ENCODE measurements around the gene NPPA. TPM values are rescaled to one million over a fixed set of nuclear protein-coding genes. Genes with fewer than 3 reads are reported as not detected.

NPPA gene
- total RNA-seq, 1 donor from 2014 or later, result not detected

DNA sequence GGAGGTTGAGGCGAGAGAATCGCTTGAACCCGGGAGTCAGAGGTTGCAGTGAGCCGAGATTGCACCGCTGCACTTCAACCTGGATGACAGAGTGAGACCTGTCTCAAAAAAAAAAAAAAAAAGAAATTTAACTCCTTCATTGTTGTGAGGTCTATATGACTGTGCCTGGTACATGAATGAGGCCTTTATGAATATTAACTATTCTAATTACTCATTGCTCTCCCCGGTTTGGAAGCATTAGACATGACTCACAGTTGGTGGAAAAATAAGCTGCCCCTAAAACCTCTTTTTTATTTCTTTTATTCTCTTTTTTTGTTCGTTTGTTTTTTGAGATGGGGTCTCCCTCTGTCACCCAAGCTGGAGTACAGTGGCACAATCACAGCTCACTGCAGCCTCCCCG lies 7.8 kb upstream of the NPPA start:
- TF ChIP-seq, protein P1, sequence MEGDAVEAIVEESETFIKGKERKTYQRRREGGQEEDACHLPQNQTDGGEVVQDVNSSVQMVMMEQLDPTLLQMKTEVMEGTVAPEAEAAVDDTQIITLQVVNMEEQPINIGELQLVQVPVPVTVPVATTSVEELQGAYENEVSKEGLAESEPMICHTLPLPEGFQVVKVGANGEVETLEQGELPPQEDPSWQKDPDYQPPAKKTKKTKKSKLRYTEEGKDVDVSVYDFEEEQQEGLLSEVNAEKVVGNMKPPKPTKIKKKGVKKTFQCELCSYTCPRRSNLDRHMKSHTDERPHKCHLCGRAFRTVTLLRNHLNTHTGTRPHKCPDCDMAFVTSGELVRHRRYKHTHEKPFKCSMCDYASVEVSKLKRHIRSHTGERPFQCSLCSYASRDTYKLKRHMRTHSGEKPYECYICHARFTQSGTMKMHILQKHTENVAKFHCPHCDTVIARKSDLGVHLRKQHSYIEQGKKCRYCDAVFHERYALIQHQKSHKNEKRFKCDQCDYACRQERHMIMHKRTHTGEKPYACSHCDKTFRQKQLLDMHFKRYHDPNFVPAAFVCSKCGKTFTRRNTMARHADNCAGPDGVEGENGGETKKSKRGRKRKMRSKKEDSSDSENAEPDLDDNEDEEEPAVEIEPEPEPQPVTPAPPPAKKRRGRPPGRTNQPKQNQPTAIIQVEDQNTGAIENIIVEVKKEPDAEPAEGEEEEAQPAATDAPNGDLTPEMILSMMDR (IDR thresholded peaks at IDR 0.05; ENCODE audit: insufficient read depth, low read length, poor library complexity, severe bottlenecking), result no peak
- no peak for DNase-seq (ENCODE audit: low read depth)
- H3K4me3 ChIP-seq (ENCODE audit: low read depth, low read length), result no peak overlapping the region
- H3K36me3 ChIP-seq (ENCODE audit: control insufficient read depth, insufficient read depth, low read length), result no peaks in the 10 kb centered on the region
- H3K27me3 ChIP-seq (ENCODE audit: control insufficient read depth, insufficient read depth, low read length), result peaks cover 36% of the 10 kb centered on the region

DNA sequence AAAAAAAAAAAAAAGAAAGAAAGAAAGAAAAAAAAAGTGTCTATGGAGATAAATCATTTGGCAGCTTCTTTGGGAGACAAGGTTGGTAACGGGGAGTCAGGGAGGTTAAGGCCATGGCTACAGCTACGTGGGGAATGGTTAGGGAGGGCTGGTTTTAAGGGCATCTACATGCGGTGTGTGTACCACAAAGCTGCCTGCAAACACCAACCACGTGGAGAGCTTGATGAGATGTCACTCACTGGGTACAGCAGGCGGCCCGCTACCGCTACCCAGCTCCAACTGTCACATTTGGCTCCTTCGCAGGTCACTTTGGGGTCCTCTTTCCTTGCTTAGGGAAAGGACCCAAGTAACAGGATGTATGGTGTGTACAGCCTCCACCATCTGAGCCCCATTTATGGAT lies 6.9 kb upstream of the NPPA start:
- no peaks in the 10 kb centered on the region for H3K36me3 ChIP-seq (ENCODE audit: control insufficient read depth, insufficient read depth, low read length)
- H3K4me3 ChIP-seq (ENCODE audit: low read depth, low read length), result no peak overlapping the region
- TF ChIP-seq, protein P1 (IDR thresholded peaks at IDR 0.05; ENCODE audit: insufficient read depth, low read length, poor library complexity, severe bottlenecking), result no peak
- no peak for DNase-seq (ENCODE audit: low read depth)
- H3K27me3 ChIP-seq (ENCODE audit: control insufficient read depth, insufficient read depth, low read length), result peaks cover 36% of the 10 kb centered on the region

DNA sequence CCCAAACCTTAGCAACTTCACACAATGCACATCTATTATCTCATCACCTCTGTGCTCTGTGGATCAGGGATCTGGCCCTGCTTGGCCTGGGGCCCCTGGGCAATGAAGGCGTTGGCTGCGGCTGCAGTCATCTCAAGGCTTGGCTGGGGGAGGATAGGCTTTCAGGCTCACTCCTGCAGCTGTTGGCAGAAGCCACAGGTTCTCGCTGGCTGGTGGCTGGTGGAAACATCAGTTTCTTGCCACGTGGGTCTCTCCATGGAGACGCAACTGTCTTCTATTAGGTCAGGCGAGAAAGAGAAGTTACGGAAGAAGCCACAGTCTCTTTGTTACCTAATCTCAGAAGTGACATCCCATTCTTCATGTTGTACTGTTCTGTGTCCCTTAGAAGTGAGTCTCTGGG lies 3.6 kb upstream of the NPPA start:
- H3K4me3 ChIP-seq (ENCODE audit: low read depth, low read length), result no peak overlapping the region
- H3K36me3 ChIP-seq (ENCODE audit: control insufficient read depth, insufficient read depth, low read length), result no peaks in the 10 kb centered on the region
- DNase-seq (ENCODE audit: low read depth), result no peak
- TF ChIP-seq, protein P1 (IDR thresholded peaks at IDR 0.05; ENCODE audit: insufficient read depth, low read length, poor library complexity, severe bottlenecking), result no peak
- H3K27me3 ChIP-seq (ENCODE audit: control insufficient read depth, insufficient read depth, low read length), result peaks cover 13% of the 10 kb centered on the region

DNA sequence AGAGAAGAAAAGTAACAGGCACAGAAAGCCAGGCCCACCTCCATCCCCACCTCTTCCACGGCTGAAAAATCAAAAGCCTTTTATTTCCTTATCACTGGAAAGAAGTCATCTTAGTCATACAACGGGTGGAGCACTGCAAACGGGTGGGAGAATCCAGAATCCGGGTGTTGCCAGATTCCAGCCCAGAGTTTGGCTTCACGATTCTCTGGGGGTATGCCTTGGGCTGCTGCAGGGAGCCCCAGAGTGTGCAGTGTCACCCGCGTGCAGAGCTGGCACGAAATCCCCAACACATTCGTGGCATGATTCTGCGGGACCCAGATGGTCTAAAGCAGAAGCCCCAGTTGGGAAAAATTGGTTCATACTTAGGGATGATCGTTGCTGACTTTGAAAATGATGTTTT lies 2.6 kb upstream of the NPPA start:
- no peaks in the 10 kb centered on the region for H3K36me3 ChIP-seq (ENCODE audit: control insufficient read depth, insufficient read depth, low read length)
- H3K27me3 ChIP-seq (ENCODE audit: control insufficient read depth, insufficient read depth, low read length), result peaks cover 13% of the 10 kb centered on the region
- no peak for DNase-seq (ENCODE audit: low read depth)
- H3K4me3 ChIP-seq (ENCODE audit: low read depth, low read length), result no peak overlapping the region
- TF ChIP-seq, protein P1 (IDR thresholded peaks at IDR 0.05; ENCODE audit: insufficient read depth, low read length, poor library complexity, severe bottlenecking), result no peak

DNA sequence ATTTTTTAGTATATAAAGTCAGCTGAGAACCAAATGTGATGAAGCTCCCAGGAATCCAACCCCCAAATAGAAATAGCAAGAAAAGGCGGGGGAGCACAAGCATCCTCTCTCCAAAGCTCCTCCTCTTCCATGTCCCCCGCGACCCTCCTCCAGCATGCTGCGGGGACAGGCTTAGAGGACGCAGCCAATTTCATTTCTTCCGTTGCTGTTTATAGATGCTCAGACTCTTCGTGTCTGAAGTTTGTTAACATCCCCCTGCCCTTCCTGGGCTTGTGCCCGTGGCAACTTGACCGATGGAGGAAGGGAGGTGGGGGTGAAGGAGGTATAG lies 754 bp upstream of the NPPA start:
- H3K27me3 ChIP-seq (ENCODE audit: control insufficient read depth, insufficient read depth, low read length), result peaks cover 6% of the 10 kb centered on the region
- no peaks in the 10 kb centered on the region for H3K36me3 ChIP-seq (ENCODE audit: control insufficient read depth, insufficient read depth, low read length)
- DNase-seq (ENCODE audit: low read depth), result no peak
- H3K4me3 ChIP-seq (ENCODE audit: low read depth, low read length), result no peak overlapping the region
- TF ChIP-seq, protein P1 (IDR thresholded peaks at IDR 0.05; ENCODE audit: insufficient read depth, low read length, poor library complexity, severe bottlenecking), result no peak

DNA sequence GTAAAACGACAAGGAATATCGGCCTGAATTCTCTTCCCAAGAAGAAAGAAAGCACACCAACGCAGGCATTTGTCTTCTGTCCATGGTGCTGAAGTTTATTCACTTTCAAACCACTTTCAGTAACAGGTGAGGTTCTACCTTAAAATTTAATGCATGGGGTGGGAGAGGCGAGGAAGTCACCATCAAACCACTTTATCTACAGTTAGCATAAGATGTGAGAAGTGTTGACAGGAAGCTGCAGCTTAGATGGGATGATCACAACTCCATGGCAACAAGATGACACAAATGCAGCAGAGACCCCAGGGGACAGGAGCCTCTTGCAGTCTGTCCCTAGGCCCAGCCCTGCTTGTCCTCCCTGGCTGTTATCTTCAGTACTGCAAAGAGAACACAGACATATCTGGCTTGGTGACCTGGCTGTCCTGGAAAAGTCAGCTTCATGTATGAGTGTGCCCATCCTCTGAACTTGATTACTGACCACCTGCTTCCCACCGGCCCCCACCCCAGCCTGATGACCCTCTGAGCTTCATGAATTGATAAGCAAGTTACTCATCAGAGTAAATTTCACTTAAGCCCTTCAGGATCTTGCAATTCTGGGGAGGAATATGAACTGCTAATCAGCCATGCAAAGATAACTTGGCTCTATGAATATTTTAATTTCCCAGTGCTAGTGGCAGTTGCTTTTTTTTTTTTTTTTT lies 1.8 kb downstream of the NPPA start:
- no peak overlapping the region for H3K4me3 ChIP-seq (ENCODE audit: low read depth, low read length)
- no peaks in the 10 kb centered on the region for H3K27me3 ChIP-seq (ENCODE audit: control insufficient read depth, insufficient read depth, low read length)
- DNase-seq (ENCODE audit: low read depth), result no peak
- H3K36me3 ChIP-seq (ENCODE audit: control insufficient read depth, insufficient read depth, low read length), result peaks cover 2% of the 10 kb centered on the region
- TF ChIP-seq, protein P1 (IDR thresholded peaks at IDR 0.05; ENCODE audit: insufficient read depth, low read length, poor library complexity, severe bottlenecking), result no peak

All from kidney epithelial cell (primary cell).